Fibroblast of the aortic adventitia (primary cell): ENCODE data around the gene SLC41A2. TPM values are rescaled to one million over a fixed set of nuclear protein-coding genes. Genes with fewer than 3 reads are reported as not detected.

Experiments
- DNase-seq: peaks from one replicate; pipeline ENCODE4 v3.0.0-alpha.2; 2010; ENCODE audit warnings: low read depth
- H3K4me3 ChIP-seq: 2 replicates; pipeline ENCODE4 v1.5.1; 2011; ENCODE audit warnings: low read depth, mild to moderate bottlenecking, control low read depth, low read length, moderate library complexity
- total RNA-seq: library from RNA; depleted of rRNA; stranded (reverse); fragments of >200 nt; gene quantifications from 2 replicates; pipeline ENCODE4 v1.2.3, GENCODE V29; 2012; ENCODE audit warnings: low replicate concordance
- TF ChIP-seq, protein P1 (sequence below): IDR thresholded peaks from 2 replicates; pipeline ENCODE4 v1.5.1; 2011; ENCODE audit warnings: mild to moderate bottlenecking, low read length, control low read depth, inconsistent platforms; ENCODE audit not compliant: insufficient read depth

SLC41A2 gene
- total RNA-seq, 1 donor, result 32.3 TPM

DNA sequence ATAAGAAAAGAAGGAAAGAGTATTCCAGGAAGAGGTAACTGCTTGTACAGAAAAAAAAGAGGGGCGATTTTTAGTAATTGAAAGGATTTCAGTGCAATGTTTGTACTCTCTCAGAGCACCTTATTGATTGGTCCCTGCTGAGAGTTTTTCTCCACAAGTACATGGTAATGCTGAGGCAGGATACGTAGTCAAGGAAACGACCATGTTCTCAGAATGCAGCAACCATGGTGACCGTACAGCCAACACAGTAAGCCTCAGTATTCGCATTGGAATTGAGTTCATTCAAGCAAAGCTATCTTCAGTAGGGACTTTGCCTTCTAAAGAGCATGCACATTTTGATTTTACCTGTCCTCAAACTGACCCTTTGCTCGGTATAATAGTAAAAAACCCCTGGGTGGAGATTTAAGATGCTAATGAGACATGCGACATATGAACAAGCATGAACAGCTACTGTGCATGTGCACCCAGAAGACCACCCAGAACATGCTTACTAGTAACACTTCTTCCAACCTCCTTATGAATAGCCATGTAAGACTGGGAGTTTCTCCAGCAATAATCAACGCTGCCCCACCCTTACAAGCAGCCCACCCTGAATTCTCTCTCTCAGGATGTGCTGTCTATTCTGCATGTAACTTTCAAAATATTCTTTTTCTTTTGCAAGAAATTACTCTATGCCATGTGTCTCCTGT is 6.2 kb upstream of the SLC41A2 start:
- no peak for DNase-seq
- TF ChIP-seq, protein P1, sequence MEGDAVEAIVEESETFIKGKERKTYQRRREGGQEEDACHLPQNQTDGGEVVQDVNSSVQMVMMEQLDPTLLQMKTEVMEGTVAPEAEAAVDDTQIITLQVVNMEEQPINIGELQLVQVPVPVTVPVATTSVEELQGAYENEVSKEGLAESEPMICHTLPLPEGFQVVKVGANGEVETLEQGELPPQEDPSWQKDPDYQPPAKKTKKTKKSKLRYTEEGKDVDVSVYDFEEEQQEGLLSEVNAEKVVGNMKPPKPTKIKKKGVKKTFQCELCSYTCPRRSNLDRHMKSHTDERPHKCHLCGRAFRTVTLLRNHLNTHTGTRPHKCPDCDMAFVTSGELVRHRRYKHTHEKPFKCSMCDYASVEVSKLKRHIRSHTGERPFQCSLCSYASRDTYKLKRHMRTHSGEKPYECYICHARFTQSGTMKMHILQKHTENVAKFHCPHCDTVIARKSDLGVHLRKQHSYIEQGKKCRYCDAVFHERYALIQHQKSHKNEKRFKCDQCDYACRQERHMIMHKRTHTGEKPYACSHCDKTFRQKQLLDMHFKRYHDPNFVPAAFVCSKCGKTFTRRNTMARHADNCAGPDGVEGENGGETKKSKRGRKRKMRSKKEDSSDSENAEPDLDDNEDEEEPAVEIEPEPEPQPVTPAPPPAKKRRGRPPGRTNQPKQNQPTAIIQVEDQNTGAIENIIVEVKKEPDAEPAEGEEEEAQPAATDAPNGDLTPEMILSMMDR, result no peak
- H3K4me3 ChIP-seq, result no peak overlapping the region

DNA sequence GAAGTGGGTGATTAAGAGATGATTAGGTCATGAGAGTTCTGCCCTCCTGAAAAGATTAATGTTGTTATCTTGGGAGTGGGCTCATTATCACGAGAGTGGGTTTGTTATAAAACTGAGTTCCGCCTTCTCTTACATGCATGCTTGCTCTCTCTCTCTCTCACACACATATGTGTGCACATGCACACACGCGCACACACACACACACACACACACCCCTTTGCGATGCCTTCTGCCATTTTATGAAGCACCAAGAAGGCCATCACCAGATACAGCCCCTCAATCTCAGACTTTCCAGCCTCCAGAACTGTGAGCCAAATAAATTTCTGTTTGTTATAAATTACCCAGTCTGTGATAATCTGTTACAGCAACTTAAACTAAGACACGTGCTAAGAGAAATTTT is 5.7 kb upstream of the SLC41A2 start:
- TF ChIP-seq, protein P1, result no peak
- DNase-seq, result no peak
- no peak overlapping the region for H3K4me3 ChIP-seq

DNA sequence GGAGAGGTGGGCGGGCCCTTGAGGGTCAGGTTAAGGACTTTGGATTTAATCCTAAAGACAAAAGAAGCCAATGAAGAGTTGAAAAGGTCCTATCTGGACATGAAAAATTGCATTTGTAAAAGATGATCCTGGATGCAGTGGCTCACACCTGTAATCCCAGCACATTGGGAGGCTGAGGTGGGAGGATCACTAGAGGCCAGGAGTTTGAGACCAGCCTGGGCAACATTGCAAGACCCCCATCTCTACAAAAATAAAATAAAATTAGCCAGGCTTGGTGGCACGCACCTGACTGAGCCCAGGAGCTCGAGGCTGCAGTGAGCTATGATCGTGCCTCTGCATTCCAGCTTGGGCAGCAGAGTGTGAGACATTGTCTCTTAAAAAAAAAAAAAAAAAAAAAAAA is 2.4 kb upstream of the SLC41A2 start:
- no peak overlapping the region for H3K4me3 ChIP-seq
- no peak for DNase-seq
- TF ChIP-seq, protein P1, result no peak

DNA sequence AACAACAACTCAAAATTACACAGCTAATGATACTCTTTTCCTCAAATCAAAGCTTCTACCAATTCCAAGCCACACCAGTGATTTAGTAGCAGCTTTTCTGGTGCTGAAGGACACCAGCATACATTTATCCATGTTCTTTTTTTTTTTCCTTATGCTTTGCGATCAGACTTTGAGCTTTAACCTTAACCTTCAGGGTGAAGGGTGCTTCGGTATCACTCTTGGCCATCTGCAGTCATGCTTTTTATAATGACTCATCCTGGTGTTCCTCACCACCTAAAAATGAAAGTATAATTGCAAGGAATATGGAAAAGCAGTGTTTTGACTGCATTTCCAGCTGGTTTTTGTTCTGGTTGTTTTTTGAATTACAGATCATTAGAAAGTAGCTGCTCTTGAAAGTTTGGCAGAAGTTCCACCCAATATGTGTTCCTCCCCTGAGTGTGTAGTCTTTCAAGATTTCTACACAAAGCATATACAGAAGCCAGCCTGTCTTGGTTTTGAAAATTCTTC is 1.3 kb upstream of the SLC41A2 start:
- DNase-seq, result peak; percentile 64
- TF ChIP-seq, protein P1, result no peak
- peak overlapping the region; percentile 39 for H3K4me3 ChIP-seq

DNA sequence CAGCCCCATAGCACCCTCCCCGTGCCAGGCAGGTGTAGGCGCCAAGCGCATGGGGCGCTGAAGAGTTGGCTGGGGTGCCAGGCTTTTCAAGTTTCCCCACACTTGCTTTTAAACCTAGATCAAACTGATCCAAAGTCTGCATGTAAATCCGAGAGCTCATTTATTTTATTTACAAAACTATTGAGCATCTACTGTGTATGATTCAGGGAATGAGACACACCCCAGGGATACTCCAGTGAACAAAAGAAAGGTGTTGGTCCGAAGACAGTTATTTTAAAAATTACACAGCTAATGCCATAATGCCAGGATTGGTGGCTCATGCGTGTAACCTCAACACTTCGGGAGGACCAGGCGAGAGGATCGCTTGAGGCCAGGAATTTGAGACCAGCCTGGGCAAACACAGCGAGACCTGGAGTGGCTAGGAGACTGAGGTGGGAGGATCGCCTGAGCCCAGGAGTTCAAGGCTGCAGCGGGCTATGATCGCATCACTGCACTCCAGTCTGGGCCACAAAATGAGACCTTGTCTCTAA is 780 bp upstream of the SLC41A2 start:
- DNase-seq, result no peak
- TF ChIP-seq, protein P1, result no peak
- peak overlapping the region; percentile 71 for H3K4me3 ChIP-seq

DNA sequence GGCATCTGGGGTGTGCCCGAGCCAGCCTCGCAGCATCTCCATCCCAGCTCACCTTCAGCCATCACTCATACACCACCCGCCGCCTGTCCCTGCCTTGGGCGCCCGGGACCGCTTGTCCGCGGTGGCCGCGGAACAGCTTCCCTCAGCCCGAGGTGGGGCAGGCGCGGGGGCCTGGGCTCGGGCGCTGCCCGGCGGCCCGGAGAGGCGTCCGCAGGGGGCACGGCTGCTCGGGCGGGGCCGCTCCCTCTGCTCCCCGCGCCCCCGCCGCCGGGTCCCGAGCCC is 430 bp downstream of the SLC41A2 start:
- TF ChIP-seq, protein P1, result no peak
- no peak for DNase-seq

More for the DNA sequence above, 430 bp downstream of the SLC41A2 start:
- peak overlapping the region; percentile 85 for H3K4me3 ChIP-seq
